HCT116 (cell line): ENCODE data around the gene CPNE5.

Experiments
- POLR2A ChIP-seq: IDR thresholded peaks from 2 replicates; pipeline ENCODE4 v1.7.0; 2011; ENCODE audit warnings: borderline replicate concordance; ENCODE audit not compliant: insufficient read depth, insufficient read length; ENCODE audit errors: extremely low read depth
- POLR2AphosphoS5 ChIP-seq: IDR thresholded peaks from 2 replicates; pipeline ENCODE4 v1.6.1; 2011; ENCODE audit warnings: mild to moderate bottlenecking, low read depth, low read length, moderate library complexity
- TF ChIP-seq, protein P1 (sequence below), 3 experiments: fragments of 200-600 bp in 1 of 3; sonication (generic) in 1 of 3; IDR thresholded peaks in 2 of 3; conservative IDR thresholded peaks in 1 of 3; 2 replicates each; pipeline ENCODE4 v1.5.1; 2012 to 2017; ENCODE audit warnings: low read depth in 2 of 3, low read length in 2 of 3, antibody characterized with exemption in 1 of 3, borderline replicate concordance in 1 of 3, control low read depth in 1 of 3, mild to moderate bottlenecking in 1 of 3, mixed read lengths in 1 of 3, mixed run types in 1 of 3, moderate library complexity in 1 of 3; ENCODE audit not compliant: insufficient read depth in 1 of 3

GRCh38 chr6:36698196-36698595, 141.0 kb downstream of the CPNE5 start:
- no peak for TF ChIP-seq POLR2AphosphoS5
- no peak for TF ChIP-seq POLR2A
- TF ChIP-seq, protein P1, sequence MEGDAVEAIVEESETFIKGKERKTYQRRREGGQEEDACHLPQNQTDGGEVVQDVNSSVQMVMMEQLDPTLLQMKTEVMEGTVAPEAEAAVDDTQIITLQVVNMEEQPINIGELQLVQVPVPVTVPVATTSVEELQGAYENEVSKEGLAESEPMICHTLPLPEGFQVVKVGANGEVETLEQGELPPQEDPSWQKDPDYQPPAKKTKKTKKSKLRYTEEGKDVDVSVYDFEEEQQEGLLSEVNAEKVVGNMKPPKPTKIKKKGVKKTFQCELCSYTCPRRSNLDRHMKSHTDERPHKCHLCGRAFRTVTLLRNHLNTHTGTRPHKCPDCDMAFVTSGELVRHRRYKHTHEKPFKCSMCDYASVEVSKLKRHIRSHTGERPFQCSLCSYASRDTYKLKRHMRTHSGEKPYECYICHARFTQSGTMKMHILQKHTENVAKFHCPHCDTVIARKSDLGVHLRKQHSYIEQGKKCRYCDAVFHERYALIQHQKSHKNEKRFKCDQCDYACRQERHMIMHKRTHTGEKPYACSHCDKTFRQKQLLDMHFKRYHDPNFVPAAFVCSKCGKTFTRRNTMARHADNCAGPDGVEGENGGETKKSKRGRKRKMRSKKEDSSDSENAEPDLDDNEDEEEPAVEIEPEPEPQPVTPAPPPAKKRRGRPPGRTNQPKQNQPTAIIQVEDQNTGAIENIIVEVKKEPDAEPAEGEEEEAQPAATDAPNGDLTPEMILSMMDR (IDR thresholded peaks at IDR 0.05 in 2 of 3, conservative IDR thresholded peaks at IDR 0.05 in 1 of 3; ENCODE audit: borderline replicate concordance in 1 of 3, insufficient read depth in 1 of 3, low read depth in 2 of 3, low read length in 2 of 3): no peak
